GM12873 (cell line): ENCODE measurements around the gene ZNF362.

Source experiments
- TF ChIP-seq, protein P1 (sequence below): IDR thresholded peaks from 2 replicates; pipeline ENCODE4 v1.5.1; 2012; ENCODE audit warnings: low read depth, mild to moderate bottlenecking, moderate library complexity, low read length, control low read depth; ENCODE audit not compliant: insufficient read depth; ENCODE audit errors: missing control alignments

Gene ZNF362

DNA sequence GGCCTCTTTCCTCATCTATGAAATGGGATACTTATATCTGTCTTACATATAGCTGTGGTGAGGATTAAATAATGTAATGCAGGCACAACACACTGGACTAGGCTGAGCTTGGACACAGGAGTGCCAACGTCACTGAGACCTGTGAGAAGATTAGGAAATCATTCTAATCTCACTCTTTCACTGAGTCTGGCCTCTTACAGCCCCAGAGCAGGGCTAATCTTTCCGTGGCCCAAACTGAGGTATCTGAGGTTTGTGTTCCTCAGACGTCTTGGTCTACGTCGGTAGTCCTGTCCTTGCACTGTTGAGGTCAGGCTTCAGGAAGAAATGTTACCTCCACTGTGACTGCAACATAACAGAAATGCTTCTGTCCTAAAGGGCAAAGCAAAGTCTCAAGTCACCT, 87.2 kb downstream of the ZNF362 start:
- TF ChIP-seq, protein P1, sequence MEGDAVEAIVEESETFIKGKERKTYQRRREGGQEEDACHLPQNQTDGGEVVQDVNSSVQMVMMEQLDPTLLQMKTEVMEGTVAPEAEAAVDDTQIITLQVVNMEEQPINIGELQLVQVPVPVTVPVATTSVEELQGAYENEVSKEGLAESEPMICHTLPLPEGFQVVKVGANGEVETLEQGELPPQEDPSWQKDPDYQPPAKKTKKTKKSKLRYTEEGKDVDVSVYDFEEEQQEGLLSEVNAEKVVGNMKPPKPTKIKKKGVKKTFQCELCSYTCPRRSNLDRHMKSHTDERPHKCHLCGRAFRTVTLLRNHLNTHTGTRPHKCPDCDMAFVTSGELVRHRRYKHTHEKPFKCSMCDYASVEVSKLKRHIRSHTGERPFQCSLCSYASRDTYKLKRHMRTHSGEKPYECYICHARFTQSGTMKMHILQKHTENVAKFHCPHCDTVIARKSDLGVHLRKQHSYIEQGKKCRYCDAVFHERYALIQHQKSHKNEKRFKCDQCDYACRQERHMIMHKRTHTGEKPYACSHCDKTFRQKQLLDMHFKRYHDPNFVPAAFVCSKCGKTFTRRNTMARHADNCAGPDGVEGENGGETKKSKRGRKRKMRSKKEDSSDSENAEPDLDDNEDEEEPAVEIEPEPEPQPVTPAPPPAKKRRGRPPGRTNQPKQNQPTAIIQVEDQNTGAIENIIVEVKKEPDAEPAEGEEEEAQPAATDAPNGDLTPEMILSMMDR = no peak

DNA sequence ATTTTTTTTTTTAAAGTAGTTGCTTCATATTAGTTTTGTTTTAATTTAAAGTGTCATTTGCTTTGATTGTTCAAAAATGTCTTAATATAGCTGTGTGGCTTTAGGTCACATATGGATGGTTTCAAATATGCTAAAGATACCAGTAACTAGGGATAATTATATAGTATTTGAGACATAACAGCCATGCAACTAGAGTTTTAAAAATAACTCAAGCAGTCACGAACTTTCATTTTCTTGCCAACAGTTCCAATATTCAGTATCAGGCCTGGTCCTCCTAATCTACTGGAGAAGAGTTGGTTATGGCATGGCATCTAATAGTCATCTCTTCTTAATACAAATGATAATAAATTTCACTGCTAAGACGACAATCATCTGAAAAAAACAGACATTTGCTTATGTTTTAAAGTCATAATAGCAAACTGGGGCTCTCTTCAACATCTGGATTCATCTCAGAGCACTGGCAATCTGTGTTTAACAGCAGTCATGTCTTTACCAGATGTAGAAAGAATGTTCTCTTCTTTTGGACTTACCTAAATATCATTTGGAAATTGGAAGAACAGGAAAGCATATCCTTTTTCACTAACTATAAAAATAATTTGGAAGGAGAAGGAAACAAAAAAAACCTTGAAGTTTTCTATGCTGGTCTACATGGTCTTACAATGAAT, 88.7 kb downstream of the ZNF362 start:
- TF ChIP-seq, protein P1 = no peak

DNA sequence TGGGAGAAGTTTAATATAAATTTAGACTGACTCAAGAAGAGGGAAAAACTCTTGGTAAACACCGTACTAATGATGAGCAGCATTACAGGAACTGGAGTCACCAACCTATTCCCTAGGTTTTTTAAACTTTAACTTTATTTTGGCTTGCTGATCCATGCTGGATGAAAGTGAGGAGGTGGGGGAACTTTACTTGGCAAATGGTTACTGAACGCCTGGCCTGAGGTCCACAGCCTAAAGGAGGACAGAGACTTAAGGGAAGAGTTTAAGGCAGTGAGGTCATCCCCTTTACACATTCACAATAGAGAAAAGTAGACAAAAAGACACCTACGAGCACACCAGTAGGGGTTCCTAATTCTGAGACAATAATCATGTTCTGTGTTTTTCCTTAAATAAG, 90.2 kb downstream of the ZNF362 start:
- TF ChIP-seq, protein P1 = no peak

DNA sequence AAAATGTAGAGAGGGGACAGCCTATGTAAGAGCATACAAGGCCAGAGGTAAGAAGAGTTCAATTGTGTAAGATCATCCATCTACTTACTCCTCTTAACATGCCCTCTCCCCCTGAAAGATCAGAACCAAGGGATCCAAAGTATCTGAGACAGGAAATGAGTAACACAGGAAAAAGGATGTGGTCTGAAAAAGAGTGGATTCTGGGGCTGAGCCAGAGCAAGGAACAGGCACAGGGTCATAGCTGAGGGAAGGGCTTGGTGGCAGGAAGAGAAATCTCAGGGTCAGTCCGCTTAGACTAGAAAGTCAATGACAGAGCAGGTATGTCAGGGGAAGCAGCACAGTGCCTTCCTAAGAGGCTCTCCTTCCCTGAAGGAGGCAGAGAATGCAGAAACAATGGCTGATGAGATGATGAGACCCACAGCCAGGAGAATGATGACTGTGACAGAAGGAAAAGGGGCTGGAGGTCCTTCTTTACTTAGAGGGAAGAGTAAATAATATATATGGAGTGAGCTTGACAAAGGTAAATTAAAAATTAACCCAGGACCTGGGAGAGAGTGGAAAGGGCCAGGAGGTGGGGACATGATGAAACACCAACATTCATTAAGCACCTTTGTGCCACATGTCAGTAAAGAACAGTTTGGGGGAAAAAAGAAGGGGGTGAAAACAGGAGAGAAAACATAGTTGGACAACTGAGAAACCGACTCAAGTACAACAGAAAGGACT, 90.8 kb downstream of the ZNF362 start:
- TF ChIP-seq, protein P1 = no peak

DNA sequence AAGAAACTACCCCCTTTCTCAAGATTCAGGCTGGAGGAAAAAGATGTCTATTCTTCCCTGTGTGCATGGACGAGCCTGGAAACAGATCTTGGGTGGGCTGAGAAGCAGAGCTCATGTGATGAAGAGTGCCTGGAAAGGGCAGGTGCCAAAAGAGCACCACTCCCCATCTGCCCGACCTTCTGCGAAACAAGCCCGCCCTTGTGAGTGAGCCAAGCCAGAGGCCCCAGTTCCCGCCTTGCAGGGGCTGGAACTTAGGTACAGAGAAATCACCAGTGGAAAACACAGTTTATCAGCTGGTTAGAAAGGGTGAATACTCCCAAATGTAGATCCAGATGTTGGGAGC, 91.3 kb downstream of the ZNF362 start:
- TF ChIP-seq, protein P1 = no peak

DNA sequence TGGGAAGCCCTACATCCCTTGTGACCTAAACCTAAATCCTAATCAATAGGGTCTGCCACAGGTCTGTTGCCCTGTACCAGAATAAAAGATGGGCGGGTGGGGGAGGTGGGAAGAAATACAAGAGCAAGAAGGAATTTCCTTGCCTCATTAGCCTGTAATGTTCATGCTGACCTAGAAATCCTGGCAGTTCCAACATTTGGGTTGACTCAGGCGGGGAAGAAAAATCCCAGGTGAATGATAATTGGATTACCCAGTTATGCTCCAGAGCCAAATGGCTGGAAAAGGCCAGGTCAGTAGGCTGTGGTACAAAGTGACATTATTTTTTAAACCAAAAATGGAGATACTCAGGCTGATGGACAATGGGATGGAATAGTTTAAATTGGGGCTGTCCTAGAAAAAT, 91.9 kb downstream of the ZNF362 start:
- TF ChIP-seq, protein P1 = no peak

DNA sequence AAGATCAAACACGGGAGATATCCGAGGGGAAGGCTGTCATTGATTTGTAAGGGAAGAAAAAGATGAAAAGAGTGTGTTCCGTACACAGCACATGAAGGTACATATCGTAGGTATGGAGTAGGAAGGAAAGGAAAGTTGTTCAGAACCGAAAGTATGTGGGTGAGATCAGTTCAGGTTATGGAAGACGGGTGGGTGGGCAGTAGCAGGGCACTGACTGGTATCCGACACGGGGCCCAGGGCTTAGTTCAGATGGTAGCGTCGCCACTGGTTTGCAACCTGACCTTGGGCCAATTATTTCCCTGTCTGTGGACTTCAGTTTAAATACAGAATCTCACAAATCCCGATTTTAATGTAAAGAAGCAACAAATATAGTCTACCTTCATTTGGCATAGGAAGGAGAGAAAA, 92.4 kb downstream of the ZNF362 start:
- TF ChIP-seq, protein P1 = no peak
